ENCODE data around the gene NLGN2.

NLGN2 gene

GRCh38 chr17:7437950-7438614 is 30.4 kb downstream of the NLGN2 start:
- no peak for DNase-seq

DNA sequence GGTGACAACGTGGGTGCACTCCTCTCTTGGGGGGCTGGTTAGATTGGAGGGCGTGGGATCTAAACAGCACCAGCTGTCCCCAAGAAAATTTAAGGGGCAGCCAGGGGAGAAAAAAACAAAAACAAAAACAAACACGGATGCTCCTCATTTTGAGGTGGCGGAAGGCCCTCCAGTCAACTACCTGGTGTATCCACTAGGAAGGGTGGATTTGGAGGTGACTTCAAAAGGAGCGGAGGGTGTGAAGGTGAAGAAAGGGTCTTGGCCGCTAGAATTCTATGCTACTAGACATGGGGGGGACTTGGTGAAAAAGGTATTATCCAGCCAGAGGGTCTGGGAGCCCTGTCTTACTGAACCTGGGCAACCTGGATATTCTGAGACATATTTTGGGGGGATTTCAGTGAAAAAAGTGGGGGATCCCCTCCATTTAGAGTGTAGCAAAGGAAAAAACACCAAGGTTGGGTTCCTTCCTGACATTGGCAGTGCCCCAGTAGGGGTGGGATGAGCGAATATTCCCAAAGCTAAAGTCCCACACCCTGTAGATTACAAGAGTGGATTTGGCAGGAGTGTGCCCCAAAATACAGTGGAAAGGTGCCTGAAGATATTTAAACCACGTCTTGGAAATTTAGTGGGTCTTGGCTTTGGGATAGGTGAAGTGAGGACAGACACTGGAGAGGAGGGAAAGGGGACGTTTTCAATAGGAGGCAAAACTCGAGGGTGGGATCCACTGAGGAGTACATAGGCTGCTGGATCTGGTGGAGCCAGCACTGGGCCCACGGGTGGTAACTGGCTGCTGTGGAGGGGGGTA is 31.2 kb downstream of the NLGN2 start:
- DNase-seq = no peak

GRCh38 chr17:7439462-7440112 is 31.9 kb downstream of the NLGN2 start, which contains the start of gene FGF11:
TSS of gene FGF11 (plus strand) at chr17:7439512. CDS start at chr17:7439621, 109 bp downstream.
- no peak for DNase-seq

DNA sequence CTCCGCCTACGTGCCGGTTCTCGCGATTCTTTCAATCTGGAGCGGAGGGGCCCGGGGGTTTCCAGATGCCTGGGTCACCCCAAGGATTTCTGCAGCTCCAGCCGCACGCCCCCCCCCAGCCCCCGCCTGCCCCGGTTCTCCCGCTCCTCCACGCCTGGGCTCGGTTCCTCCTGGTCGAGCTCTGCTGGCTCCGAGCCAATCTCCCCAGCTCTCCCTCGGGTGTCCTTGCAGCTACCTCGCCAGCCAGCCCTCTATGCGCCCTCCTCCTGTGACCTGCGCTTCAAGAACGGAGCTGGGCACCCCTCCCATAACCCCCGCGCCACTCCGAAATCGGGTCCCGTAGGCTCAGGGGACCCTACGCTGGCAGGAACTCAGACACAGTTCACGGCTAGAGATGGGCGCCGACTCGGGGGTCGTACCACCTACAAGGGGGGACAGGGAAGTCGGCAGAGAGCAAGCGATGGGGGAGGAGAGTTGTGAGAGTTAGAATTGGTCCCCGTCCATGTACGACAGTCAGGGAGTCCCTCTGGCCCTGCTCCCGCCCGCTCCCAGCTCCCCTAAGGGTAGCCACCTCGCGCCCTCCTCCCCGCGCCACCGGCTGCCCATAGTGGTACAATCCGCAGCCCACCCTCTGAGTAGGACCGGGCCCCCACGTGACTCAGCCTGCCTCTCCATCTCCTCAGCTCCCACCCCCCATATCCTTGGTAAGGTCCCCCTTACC is 32.6 kb downstream of the NLGN2 start:
- DNase-seq = peak; percentile 65

DNA sequence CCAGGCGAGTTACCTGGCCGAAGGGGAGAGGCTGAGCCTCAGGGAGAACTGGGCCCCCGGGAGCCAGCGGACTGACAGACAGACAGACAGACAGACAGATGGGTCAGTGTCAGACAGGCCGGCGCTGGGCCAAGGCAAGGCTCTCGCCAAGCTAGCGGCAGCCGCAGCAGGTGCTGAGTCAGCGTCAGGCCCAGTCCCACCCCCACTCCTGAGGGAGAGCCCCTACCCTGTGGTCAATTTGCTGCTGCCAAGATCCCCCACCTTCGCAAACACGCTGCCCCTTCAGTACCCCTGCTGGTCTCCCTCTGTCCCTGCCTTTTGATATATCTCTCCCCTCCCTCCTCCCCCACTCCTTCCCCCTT is 33.2 kb downstream of the NLGN2 start:
- no peak for DNase-seq

- no peak for DNase-seq
Observed at GRCh38 chr17:7441266-7441665, 33.6 kb downstream of the NLGN2 start.

- DNase-seq = no peak
Observed at GRCh38 chr17:7442142-7442541, 34.5 kb downstream of the NLGN2 start.

DNA sequence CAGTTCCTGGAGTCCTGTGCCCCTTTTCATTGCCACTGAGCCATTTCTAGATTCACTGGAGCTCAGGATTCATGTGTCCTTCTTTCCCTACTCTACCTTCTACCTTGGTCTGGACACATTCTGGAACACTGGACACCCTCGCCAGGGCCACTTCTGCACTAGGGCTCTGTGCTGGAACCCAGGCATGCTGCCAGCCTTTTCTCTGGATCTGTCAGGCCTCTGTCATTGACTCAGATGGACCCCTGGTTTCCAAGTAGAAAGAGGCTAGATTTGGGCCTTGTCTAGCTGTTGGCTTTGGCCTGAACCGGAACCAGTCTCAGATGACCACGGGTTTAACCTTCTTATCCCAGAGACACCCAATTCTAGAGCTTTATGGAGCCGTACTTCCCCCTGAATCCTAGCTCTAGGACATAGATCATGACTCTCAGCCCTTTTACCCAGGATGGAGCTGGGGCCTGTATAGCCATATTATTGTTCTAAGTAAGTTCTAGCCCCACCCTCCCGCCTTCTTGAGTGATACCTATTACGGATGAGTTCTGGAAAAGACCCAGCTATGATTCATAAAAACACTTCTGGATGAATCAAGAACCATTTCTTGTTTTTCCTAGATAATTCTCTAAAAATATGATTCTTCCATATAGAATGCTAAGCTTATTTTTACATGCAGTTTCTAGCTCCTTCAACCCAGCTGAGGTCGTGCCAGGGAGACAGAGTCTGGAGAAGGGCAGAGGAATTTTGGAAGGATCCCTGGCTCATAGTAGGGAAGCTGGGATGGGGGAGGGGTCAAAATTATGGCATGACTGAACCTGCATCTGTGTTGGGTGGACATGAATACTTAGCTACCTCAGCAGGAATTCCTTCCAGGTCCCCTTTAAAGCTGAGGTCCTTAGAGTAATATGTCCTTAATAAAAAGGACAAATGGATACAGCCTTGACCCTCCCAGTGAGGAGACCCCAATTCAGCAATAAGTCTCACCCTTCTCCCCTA is 36.1 kb downstream of the NLGN2 start:
- DNase-seq = no peak

DNA sequence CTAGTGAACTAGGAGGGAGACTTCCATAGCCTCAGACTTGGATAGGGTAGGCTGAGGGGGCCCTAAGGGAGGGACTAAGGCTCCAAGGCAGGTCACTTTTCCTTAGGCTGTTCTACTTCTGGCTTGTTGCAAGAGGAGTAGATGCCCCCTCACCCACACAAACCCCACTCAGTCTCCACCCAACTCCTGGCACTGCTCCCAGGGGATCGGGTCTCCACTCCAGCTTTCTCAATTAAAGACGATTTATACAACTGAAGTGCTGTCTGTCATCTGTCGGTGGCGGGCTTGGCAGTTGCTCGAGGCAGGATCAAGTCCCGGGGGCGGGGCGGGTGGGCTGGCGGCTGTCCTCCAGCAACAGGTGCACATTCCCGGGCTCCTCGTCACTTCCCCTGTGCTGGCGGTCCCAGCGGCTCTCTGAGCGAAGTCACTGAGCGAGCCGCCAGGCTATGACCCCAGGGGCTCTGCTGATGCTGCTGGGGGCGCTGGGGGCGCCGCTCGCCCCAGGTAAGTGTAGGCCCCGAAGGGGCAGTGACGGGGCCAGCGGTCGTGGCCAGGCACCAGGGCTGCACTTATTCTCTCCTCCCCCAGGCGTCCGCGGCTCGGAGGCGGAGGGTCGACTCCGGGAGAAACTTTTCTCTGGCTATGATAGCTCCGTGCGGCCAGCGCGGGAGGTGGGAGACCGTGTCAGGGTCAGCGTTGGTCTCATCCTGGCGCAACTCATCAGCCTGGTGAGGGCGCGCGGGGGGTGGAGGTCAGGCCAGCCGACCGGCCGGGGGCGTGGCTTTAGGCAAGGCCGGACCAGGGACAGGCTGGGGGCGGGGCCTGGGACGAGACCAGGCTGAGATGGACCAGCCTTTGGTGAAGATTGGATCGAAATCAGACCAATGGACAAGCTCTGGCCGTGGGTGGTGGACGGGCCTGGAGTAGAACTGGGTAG is 37.3 kb downstream of the NLGN2 start, which contains the start of gene CHRNB1:
CHRNB1 (plus strand) TSS at position 380 of the 937 bp plus-strand sequence; CDS start at position 447, 67 bp downstream.
- DNase-seq = no peak

DNA sequence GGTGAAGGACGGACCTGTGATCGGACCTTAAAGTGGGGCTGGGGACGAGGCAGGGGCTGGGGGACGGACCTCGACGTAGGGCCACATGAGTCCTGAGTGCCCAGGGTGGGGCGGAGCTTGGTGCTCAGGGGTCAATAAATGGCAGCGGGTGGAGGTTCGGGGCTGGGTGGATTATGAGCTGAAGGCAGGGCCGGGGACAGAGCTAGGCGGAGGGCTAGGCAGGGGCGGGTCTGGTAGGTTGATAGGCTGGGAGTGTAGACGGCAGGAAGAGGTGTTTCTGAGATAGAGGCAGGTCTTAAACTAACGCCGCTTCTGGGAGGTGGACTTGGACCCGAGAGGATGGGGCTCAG is 37.9 kb downstream of the NLGN2 start:
- no peak for DNase-seq

GRCh38 chr17:7448461-7448860 is 40.8 kb downstream of the NLGN2 start:
- no peak for DNase-seq

GRCh38 chr17:7459961-7460545 is 52.4 kb downstream of the NLGN2 start:
- no peak for DNase-seq

- DNase-seq = no peak
Observed at GRCh38 chr17:7460850-7461660, 53.4 kb downstream of the NLGN2 start.

DNA sequence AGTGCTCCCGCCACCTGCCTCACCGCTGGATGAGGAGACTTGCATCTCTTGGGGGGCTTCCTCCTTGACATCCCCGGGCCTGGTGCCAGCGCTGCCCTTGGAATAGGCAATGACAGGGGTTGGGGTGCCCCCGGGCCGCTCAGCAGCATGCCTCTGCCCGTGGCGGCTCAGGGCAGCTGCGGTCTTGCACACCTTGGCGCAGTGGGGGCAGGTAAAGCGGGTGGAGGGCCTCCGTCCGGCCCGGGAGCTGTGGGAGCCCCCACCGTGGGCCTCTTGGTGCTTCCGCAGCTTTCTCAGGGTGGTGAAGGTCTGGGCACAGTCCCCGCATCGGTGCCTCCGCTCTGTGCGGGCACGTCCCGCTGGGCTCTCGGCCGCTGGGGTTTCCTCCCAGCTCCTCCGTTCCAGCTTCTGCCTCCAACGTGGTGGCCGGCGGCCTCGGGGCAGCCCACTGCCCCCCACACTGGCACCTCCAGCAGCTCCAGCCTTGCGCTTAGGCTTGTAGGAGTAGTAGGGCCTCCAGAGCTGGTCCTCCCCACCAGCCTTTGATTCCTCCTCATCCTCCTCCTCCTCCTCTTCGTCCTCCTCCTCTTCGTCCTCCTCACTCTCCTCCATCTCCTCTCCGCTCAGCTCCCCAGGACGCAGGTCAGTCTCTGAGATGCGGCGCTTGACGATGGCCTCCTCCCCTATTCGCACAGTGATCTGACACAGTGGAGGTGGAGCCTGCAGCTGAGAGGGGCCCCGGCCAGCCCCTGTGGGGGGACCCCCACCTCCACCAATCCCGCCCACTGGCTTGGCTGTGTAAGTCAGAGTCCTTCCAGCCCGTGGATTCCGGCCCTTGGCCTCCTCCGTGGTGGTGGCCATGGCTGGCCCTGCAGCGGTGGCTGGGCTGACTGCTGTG is 55.1 kb downstream of the NLGN2 start:
- DNase-seq = no peak

DNA sequence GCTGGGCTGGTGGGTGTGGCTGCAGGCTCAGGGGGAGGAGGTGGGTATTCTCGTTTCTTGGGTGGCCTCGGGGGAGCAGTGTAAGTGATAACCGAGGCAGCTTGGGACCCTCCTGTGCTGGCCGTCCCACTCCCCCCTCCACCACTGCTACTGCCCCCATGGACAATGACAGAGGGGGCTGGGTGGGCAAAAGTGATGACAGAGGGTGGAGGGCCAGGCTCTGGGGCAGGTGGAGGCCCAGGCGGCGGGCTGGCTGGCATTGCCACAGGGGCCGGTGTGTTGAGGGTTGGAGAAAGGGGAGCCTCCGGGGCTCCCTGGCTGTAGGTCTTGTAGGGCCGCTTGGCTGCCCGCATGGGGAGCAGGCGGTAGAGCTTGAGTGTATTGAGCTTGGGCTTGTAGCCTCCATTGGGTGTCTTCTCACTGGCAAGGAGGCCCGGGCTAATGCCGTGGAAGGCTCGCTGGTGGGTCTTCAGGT is 55.8 kb downstream of the NLGN2 start:
- DNase-seq = no peak

DNA sequence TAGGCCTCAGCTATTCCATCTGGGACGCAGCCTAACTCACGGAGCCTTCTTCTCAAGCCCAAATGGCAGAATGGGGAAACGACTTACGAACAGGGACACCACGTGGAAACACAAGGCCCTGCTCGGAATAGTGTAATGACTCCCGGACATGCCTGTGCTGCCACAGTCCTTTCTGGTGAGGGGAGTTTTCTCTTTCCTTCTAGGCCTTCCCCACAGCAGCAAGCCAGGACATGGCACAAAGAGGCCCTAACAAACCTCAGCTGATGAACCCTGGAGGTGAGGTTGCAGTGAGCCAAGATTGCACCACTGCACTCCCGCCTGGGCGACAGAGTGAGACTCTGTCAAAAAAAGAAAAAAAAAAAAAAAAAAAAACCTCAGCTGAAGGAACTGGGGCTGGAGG is 56.4 kb downstream of the NLGN2 start:
- DNase-seq = no peak

GRCh38 chr17:7465597-7466275 is 58.1 kb downstream of the NLGN2 start:
- DNase-seq = no peak

DNA sequence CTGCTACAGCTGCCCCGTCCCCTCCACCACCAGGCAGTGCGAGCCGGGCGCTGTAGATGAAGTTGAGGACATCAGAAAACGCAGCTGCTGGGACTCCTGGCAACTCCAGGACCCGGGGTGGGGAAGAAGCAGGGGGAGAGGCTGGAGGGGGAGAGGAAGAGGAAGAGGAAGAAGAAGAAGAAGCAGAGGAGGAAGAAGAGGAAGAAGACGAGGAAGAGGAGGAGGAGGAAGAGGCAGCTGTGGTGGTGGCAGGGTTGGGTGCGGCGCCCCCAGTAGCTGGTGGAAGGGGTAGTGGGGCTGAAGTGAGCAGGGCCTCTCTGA is 58.6 kb downstream of the NLGN2 start:
- no peak for DNase-seq
